ENCODE data around the gene SMARCA5.

The SMARCA5 gene, protein sequence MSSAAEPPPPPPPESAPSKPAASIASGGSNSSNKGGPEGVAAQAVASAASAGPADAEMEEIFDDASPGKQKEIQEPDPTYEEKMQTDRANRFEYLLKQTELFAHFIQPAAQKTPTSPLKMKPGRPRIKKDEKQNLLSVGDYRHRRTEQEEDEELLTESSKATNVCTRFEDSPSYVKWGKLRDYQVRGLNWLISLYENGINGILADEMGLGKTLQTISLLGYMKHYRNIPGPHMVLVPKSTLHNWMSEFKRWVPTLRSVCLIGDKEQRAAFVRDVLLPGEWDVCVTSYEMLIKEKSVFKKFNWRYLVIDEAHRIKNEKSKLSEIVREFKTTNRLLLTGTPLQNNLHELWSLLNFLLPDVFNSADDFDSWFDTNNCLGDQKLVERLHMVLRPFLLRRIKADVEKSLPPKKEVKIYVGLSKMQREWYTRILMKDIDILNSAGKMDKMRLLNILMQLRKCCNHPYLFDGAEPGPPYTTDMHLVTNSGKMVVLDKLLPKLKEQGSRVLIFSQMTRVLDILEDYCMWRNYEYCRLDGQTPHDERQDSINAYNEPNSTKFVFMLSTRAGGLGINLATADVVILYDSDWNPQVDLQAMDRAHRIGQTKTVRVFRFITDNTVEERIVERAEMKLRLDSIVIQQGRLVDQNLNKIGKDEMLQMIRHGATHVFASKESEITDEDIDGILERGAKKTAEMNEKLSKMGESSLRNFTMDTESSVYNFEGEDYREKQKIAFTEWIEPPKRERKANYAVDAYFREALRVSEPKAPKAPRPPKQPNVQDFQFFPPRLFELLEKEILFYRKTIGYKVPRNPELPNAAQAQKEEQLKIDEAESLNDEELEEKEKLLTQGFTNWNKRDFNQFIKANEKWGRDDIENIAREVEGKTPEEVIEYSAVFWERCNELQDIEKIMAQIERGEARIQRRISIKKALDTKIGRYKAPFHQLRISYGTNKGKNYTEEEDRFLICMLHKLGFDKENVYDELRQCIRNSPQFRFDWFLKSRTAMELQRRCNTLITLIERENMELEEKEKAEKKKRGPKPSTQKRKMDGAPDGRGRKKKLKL

DNA sequence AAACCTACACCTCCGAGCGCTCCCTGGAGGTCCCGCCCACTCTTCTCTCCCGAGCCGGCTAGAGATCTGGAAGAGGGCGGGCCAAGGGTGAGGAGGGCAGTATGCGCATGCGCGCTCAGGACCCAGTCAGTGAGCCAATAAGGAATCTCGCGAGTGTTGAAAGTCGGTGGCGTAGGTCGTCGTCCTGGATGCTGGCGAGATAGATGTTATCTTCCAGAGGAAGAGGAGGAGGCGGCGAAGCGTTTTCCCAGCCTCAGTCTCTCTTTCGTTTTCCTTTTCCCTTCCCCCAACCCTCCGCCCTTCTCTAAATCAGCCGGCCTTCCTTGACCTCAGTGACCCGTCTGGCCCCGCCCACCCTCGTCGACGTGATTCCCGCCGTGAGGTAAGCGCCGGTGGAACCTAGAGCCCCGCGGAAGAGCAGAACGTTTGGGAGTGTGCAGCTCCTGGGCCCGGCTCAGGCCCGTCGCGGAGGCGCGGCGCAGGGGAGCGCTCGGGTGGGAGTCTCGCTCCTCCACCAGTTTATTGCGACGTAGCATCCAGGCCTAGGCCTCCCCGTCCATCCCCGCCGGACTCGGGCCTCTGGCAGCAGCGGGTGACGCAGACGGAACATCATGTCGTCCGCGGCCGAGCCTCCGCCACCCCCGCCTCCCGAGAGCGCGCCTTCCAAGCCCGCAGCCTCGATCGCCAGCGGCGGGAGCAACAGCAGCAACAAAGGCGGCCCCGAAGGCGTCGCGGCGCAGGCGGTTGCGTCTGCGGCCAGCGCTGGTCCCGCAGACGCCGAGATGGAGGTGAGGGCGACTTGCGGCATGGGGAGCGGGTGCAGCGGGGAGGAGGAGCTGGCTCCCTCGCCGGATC lies at the start of gene SMARCA5:
TSS of gene SMARCA5 (plus strand) at position 389 of the 855 bp plus-strand sequence. CDS start at position 612, 223 bp downstream.
- no peak for TF ChIP-seq JUND (IDR thresholded peaks at IDR 0.05; ENCODE audit: low read depth)
- in situ Hi-C loops (cut with HindIII; ENCODE audit: low pct_unique_long_range_greater_than_20kb, low sequenced_read_pairs), result no loop called here
- peak; percentile 75 to 98 for DNase-seq (ENCODE audit: low read depth in 1 of 2, low spot score in 1 of 2)

DNA sequence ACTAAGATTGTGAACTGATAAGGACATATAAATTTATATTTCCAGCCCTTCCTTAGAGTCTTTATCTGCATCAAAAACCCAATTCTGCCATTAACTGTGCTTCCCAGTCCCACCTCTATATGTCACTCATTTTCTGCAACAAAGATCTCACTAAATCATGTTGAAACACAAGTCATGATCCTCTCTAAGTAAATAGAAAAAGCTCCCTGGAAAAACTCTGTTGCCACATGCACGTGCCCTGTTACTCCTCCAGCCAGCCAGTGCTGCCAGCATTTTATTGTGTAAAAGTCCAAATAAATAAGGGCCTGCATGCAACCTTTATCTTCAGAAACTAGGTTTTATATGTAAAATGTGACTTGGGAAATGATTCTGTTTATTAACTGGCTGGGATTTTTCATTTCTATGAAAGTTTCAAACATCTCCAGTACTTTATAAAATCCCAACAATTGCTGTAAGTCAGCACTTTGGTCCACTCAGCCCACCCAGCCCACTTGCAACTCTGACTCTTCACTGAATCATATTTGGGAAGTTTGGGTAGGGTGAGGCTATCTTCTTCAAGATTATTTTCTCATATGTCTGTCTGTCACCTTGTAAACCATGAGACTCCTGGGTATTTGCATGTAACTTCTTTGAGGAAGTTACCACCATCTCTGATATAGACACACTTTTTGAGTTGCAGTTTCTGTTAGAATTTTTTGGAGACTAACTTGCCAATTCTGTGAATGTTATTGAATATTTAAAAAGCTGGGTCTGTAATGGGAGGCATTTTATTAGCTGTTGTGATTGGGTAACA lies 40.0 kb upstream of the SMARCA5 start:
- in situ Hi-C loops (cut with HindIII; ENCODE audit: low pct_unique_long_range_greater_than_20kb, low sequenced_read_pairs), result no loop called here
- TF ChIP-seq JUND (IDR thresholded peaks at IDR 0.05; ENCODE audit: low read depth), result no peak
- no peak for DNase-seq (ENCODE audit: low read depth in 1 of 2, low spot score in 1 of 2)

DNA sequence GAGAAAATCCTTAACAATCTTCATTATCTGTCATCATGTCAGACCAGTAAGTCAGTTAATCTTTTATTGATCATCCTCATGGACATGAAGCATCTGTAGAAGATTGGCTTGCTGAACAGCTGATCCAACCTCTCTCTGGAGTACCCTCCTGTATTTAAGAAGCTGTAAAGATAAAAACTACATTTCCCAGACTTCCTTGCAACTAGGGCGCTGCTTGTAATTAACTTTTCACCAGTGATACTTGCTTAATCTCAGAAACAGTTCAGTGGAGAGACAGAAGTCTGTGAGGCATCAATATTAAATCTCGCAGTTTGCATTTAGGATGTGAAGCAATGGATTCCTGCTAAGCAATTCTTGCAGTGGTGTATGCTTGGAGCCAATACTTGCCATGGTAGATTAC lies 36.0 kb upstream of the SMARCA5 start:
- in situ Hi-C loops (cut with HindIII; ENCODE audit: low pct_unique_long_range_greater_than_20kb, low sequenced_read_pairs), result no loop called here
- no peak for TF ChIP-seq JUND (IDR thresholded peaks at IDR 0.05; ENCODE audit: low read depth)
- no peak for DNase-seq (ENCODE audit: low read depth in 1 of 2, low spot score in 1 of 2)

DNA sequence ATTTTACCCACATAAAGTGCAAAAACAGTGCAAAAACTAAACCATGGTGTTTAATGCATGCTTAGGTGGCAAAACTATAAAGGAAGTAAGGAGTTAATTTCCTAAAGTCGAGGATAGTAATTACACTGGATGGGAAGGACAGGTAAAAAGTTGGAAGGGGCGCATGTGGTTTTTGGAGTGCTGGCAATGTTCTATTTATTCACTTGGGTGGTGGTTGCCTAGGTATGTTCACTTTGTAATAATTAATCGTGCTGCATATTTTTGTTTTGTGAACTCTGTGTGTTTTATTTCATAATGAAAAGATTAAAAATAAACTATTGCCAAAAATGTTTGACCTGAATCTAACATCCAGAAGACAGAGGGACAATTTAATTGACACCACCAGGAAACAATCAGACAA lies 32.1 kb upstream of the SMARCA5 start:
- TF ChIP-seq JUND (IDR thresholded peaks at IDR 0.05; ENCODE audit: low read depth), result no peak
- in situ Hi-C loops (cut with HindIII; ENCODE audit: low pct_unique_long_range_greater_than_20kb, low sequenced_read_pairs), result no loop called here

DNA sequence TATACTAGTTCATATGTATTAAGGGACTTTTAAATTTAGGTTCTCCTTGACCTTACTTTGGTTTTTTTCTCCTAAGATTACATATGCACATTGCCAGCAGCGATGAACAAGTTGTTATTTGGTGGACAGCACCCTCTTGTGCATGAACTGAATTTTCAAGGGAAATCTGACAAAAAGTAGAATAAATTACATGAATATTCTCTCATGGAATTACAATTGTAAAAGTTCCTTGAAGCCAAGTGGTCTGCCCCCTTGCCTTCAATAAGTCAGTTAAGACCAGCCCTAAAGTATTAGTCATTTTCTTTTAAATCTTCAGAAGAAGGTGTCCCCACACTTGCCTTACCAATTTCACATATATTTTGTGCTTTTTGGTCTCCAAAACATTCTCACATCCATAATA lies 30.7 kb upstream of the SMARCA5 start:
- peak; percentile 1 to 53 for DNase-seq (ENCODE audit: low read depth in 1 of 2, low spot score in 1 of 2)
- TF ChIP-seq JUND (IDR thresholded peaks at IDR 0.05; ENCODE audit: low read depth), result no peak
- in situ Hi-C loops (cut with HindIII; ENCODE audit: low pct_unique_long_range_greater_than_20kb, low sequenced_read_pairs), result no loop called here

More for the DNA sequence above, 32.1 kb upstream of the SMARCA5 start:
- no peak for DNase-seq (ENCODE audit: low read depth in 1 of 2, low spot score in 1 of 2)

DNA sequence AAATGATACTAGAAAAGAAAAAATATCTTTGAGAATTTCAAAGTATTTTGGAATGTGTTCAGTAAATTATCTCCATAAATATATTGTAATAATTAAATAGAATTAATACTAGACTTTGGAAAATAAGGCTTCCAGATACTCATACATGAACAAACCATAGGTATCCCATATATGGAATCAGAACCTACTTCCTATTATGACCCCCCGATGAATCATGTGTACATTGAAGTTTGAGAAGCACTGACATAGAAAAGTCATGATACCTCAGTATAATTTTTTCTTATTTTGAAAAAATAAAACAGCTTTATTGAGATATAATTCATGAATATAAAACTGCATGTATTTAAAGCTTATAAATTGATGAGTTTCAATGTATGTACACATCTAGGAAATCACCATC lies 27.2 kb upstream of the SMARCA5 start:
- DNase-seq (ENCODE audit: low read depth in 1 of 2, low spot score in 1 of 2), result no peak
- in situ Hi-C loops (cut with HindIII; ENCODE audit: low pct_unique_long_range_greater_than_20kb, low sequenced_read_pairs), result no loop called here

DNA sequence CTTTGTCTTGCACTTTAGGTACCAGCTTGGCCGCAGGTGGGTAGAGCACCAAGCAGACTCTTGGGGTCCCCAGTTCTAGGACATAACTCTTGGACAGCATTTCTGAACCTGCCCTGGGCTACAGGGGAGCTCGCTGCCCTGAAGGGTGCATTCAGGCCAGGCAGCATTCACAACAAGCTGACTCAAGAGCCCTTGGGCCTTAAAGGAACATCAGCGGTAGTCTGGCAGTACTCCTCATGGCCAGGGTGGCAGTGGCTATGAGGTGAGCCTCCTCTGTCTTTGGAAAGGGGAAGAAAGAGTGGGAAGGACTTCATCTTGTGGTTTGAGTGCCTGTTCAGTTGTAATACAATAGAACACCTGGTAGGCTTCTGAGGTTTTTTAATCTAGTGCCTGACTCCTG lies 24.8 kb upstream of the SMARCA5 start:
- in situ Hi-C loops (cut with HindIII; ENCODE audit: low pct_unique_long_range_greater_than_20kb, low sequenced_read_pairs), result no loop called here
- peak in 1 of 2 experiments; percentile 22 for DNase-seq (ENCODE audit: low read depth in 1 of 2, low spot score in 1 of 2)
- no peak for TF ChIP-seq JUND (IDR thresholded peaks at IDR 0.05; ENCODE audit: low read depth)

More for the DNA sequence above, 27.2 kb upstream of the SMARCA5 start:
- no peak for TF ChIP-seq JUND (IDR thresholded peaks at IDR 0.05; ENCODE audit: low read depth)

DNA sequence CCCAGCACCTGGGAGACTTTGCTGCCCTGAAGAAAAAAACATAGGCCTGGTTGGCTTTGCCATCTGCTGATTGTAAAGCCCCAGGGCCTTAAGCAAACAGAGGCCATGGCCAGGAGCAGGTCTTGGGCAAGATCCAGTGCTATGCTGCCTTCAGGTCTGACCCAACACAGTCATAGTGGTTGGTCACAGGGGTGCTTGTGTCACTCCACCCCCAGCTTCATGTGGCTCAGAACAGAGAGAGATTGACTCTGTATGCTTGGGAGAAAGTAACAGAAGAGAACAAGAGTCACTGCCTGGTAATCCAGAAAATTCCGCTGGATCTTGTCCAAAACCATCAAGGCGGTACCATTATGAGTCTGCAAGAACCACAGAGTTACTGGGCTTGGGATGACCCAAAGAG lies 24.4 kb upstream of the SMARCA5 start:
- in situ Hi-C loops (cut with HindIII; ENCODE audit: low pct_unique_long_range_greater_than_20kb, low sequenced_read_pairs), result no loop called here

DNA sequence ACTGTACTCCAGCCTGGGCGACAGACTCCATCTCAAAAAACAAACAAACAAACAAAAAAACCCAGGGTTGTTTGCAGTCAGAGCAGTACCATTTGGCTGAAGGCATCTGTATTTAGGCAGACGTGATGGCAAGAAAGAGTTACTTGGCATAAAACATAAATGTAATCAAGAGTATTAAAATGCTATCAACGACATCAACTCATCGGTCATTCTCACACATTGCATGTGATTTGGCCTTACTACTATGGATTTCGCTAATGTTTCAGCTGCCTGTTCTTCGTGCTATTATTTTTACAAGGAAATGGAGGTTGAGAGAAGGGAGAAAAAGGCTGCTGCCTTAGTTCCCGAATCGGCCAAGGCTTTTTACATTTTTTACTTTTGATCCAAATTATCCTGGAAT lies 15.5 kb upstream of the SMARCA5 start:
- no peak for DNase-seq (ENCODE audit: low read depth in 1 of 2, low spot score in 1 of 2)
- in situ Hi-C loops (cut with HindIII; ENCODE audit: low pct_unique_long_range_greater_than_20kb, low sequenced_read_pairs), result no loop called here

More for the DNA sequence above, 24.4 kb upstream of the SMARCA5 start:
- no peak for DNase-seq (ENCODE audit: low read depth in 1 of 2, low spot score in 1 of 2)
- no peak for TF ChIP-seq JUND (IDR thresholded peaks at IDR 0.05; ENCODE audit: low read depth)

DNA sequence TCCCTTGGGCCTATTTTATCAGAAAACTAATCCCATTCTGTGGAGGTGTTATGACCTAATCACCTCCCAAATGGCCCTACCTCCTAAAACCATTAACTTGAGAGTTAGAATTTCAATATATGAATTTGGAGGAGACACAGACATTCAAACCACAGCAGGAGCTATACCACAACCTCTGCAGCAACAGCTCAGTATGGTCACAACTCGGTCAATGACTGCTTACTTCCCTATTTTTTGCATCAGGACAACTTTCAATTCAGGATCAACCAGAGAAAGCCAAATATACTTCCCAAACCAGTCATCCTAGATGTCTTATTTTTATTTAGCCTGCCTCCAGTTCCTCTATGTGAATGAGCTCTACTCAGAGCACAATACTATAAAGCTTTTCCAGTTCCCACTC lies 11.3 kb upstream of the SMARCA5 start:
- no peak for DNase-seq (ENCODE audit: low read depth in 1 of 2, low spot score in 1 of 2)
- in situ Hi-C loops (cut with HindIII; ENCODE audit: low pct_unique_long_range_greater_than_20kb, low sequenced_read_pairs), result no loop called here
- no peak for TF ChIP-seq JUND (IDR thresholded peaks at IDR 0.05; ENCODE audit: low read depth)

More for the DNA sequence above, 15.5 kb upstream of the SMARCA5 start:
- no peak for TF ChIP-seq JUND (IDR thresholded peaks at IDR 0.05; ENCODE audit: low read depth)

DNA sequence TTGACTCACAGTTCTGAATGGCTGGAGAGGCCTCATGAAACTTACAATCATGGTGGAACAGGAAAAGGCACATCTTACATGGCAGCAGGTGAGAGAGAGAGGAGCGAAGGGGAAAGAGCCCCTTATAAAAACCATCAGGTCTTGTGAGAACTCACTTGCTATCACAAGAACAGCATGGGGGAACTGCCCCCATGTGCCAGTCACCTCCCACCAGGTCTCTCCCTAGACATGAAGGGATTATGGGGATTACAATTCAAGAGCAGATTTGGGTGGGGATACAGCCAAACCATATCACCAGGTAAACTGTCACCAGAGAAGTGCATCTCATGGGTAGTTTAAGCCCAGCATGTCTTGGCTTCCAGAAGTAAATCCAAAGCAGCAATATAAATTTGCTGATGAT lies 7.5 kb upstream of the SMARCA5 start:
- in situ Hi-C loops (cut with HindIII; ENCODE audit: low pct_unique_long_range_greater_than_20kb, low sequenced_read_pairs), result no loop called here
- no peak for TF ChIP-seq JUND (IDR thresholded peaks at IDR 0.05; ENCODE audit: low read depth)
- DNase-seq (ENCODE audit: low read depth in 1 of 2, low spot score in 1 of 2), result no peak

All from T47D (cell line).